GM23338 (cell line): Measurements from ENCODE around the gene SLCO4A1. TPM values are rescaled to one million over a fixed set of nuclear protein-coding genes. Genes with fewer than 3 reads are reported as not detected.

ENCODE experiments used
- ATAC-seq: fragments of 200-7000 bp; cut with Tn5 transposase; 3 replicates; pipeline ENCODE4 v1.9.1; 2020
- DNase-seq: peaks from one replicate; pipeline ENCODE4 v3.0.0-alpha.2; 2015; ENCODE audit warnings: low spot score
- H2AFZ ChIP-seq: fragments of 200-600 bp; sonication (generic); 2 replicates; pipeline ENCODE4 v1.8.0; 2016; ENCODE audit warnings: antibody characterized with exemption, mild to moderate bottlenecking, moderate library complexity
- H3F3A ChIP-seq: fragments of 200-600 bp; sonication (generic); replicated peaks from 2 replicates; pipeline ENCODE4 v1.8.0; 2017; ENCODE audit warnings: antibody characterized with exemption, mixed run types, low read depth
- H3K27ac ChIP-seq: fragments of 200-600 bp; sonication (generic); 2 replicates; pipeline ENCODE4 v1.6.1; 2016; ENCODE audit warnings: low read depth
- H3K27me3 ChIP-seq: fragments of 200-600 bp; sonication (generic); 2 replicates; pipeline ENCODE4 v1.8.0; 2016; ENCODE audit warnings: mild to moderate bottlenecking, mixed run types, moderate library complexity; ENCODE audit not compliant: insufficient read depth
- H3K36me3 ChIP-seq: fragments of 200-600 bp; sonication (generic); 2 replicates; pipeline ENCODE4 v1.8.0; 2016; ENCODE audit warnings: mild to moderate bottlenecking; ENCODE audit not compliant: insufficient read depth
- H3K4me1 ChIP-seq: fragments of 200-600 bp; sonication (generic); 2 replicates; pipeline ENCODE4 v1.8.0; 2016; ENCODE audit warnings: mild to moderate bottlenecking, moderate library complexity; ENCODE audit not compliant: insufficient read depth
- H3K4me2 ChIP-seq: fragments of 200-600 bp; sonication (generic); 2 replicates; pipeline ENCODE4 v1.7.1; 2017; ENCODE audit warnings: mixed run types
- H3K4me3 ChIP-seq: fragments of 200-600 bp; sonication (generic); 2 replicates; pipeline ENCODE4 v1.6.1; 2016; ENCODE audit warnings: mixed run types
- H3K79me2 ChIP-seq: fragments of 200-600 bp; sonication (generic); replicated peaks from 2 replicates; pipeline ENCODE4 v1.8.0; 2017; ENCODE audit warnings: mild to moderate bottlenecking; ENCODE audit not compliant: insufficient read depth
- H3K9me2 ChIP-seq: fragments of 200-600 bp; sonication (generic); 2 replicates; pipeline ENCODE4 v1.8.0; 2017; ENCODE audit not compliant: insufficient read depth
- H4K20me1 ChIP-seq: fragments of 200-600 bp; sonication (generic); replicated peaks from 2 replicates; pipeline ENCODE4 v1.8.0; 2017; ENCODE audit warnings: mild to moderate bottlenecking; ENCODE audit not compliant: insufficient read depth
- H3K27ac Mint-ChIP-seq: 2 replicates; pipeline ENCODE4 v1.8.0; 2020; ENCODE audit warnings: inconsistent platforms, mild to moderate bottlenecking, moderate library complexity, mixed read lengths
- H3K27me3 Mint-ChIP-seq: 3 replicates; pipeline ENCODE4 v1.8.0; 2022; ENCODE audit warnings: low read depth, mild to moderate bottlenecking, moderate library complexity, mixed read lengths, inconsistent platforms; ENCODE audit not compliant: insufficient read depth, poor library complexity
- H3K36me3 Mint-ChIP-seq: 3 replicates; pipeline ENCODE4 v1.8.0; 2021; ENCODE audit warnings: low read depth, mild to moderate bottlenecking, inconsistent platforms, moderate library complexity, mixed read lengths
- H3K4me1 Mint-ChIP-seq: 3 replicates; pipeline ENCODE4 v1.8.0; 2020; ENCODE audit warnings: mild to moderate bottlenecking, inconsistent platforms, mixed read lengths
- H3K4me3 Mint-ChIP-seq: 3 replicates; pipeline ENCODE4 v1.8.0; 2021; ENCODE audit warnings: moderate library complexity, mild to moderate bottlenecking, inconsistent platforms, mixed read lengths
- H3K9me3 Mint-ChIP-seq: 3 replicates; pipeline ENCODE4 v1.8.0; 2020; ENCODE audit warnings: moderate library complexity, mild to moderate bottlenecking, inconsistent platforms, mixed read lengths
- CREB1 ChIP-seq: fragments of 250-450 bp; sonication (Bioruptor Pico); IDR thresholded peaks from 2 replicates; pipeline ENCODE4 v1.5.0; 2020; ENCODE audit warnings: low read depth, mild to moderate bottlenecking, moderate library complexity
- EZH2phosphoT487 ChIP-seq: fragments of 200-600 bp; sonication (generic); IDR thresholded peaks from one replicate; pipeline ENCODE4 v1.8.1; 2018; ENCODE audit warnings: antibody characterized with exemption; ENCODE audit not compliant: unreplicated experiment
- JUNB ChIP-seq: IDR thresholded peaks from one replicate; pipeline ENCODE4 v1.6.1; 2016; ENCODE audit warnings: antibody characterized with exemption; ENCODE audit not compliant: unreplicated experiment
- REST ChIP-seq: IDR thresholded peaks from one replicate; pipeline ENCODE4 v1.6.1; 2018; ENCODE audit warnings: antibody characterized with exemption; ENCODE audit not compliant: unreplicated experiment
- ZNF331 ChIP-seq: fragments of 250-450 bp; sonication (Bioruptor Pico); IDR thresholded peaks from 2 replicates; pipeline ENCODE4 v1.5.0; 2020; ENCODE audit warnings: low read depth, mild to moderate bottlenecking, moderate library complexity
- polyA plus RNA-seq: library from polyadenylated mRNA; unstranded; fragments of >200 nt; fragmentation: Nextera tagmentation; extraction: Ambion mirVana; gene quantifications from 2 replicates; pipeline ENCODE4 v1.2.1, GENCODE V29; 2016
- total RNA-seq: library from RNA; depleted of rRNA; stranded (reverse); fragments of >200 nt; shearing (Covaris generic); gene quantifications from 2 replicates; pipeline ENCODE4 v1.2.3, GENCODE V29; 2014
- TF ChIP-seq, protein P1 (sequence below): fragments of 250-450 bp; sonication (Bioruptor Pico); IDR thresholded peaks from 2 replicates; pipeline ENCODE4 v1.5.0; 2020; ENCODE audit warnings: mild to moderate bottlenecking, moderate library complexity
- TF ChIP-seq, protein P2 (sequence below): IDR thresholded peaks from 2 replicates; pipeline ENCODE4 v1.6.1; 2016; ENCODE audit warnings: antibody characterized with exemption

Gene SLCO4A1
- total and polyA plus RNA-seq, 2 experiments from 2014 or later: 28.5 to 41.6 TPM

- no peak for TF ChIP-seq REST
- TF ChIP-seq, protein P1, sequence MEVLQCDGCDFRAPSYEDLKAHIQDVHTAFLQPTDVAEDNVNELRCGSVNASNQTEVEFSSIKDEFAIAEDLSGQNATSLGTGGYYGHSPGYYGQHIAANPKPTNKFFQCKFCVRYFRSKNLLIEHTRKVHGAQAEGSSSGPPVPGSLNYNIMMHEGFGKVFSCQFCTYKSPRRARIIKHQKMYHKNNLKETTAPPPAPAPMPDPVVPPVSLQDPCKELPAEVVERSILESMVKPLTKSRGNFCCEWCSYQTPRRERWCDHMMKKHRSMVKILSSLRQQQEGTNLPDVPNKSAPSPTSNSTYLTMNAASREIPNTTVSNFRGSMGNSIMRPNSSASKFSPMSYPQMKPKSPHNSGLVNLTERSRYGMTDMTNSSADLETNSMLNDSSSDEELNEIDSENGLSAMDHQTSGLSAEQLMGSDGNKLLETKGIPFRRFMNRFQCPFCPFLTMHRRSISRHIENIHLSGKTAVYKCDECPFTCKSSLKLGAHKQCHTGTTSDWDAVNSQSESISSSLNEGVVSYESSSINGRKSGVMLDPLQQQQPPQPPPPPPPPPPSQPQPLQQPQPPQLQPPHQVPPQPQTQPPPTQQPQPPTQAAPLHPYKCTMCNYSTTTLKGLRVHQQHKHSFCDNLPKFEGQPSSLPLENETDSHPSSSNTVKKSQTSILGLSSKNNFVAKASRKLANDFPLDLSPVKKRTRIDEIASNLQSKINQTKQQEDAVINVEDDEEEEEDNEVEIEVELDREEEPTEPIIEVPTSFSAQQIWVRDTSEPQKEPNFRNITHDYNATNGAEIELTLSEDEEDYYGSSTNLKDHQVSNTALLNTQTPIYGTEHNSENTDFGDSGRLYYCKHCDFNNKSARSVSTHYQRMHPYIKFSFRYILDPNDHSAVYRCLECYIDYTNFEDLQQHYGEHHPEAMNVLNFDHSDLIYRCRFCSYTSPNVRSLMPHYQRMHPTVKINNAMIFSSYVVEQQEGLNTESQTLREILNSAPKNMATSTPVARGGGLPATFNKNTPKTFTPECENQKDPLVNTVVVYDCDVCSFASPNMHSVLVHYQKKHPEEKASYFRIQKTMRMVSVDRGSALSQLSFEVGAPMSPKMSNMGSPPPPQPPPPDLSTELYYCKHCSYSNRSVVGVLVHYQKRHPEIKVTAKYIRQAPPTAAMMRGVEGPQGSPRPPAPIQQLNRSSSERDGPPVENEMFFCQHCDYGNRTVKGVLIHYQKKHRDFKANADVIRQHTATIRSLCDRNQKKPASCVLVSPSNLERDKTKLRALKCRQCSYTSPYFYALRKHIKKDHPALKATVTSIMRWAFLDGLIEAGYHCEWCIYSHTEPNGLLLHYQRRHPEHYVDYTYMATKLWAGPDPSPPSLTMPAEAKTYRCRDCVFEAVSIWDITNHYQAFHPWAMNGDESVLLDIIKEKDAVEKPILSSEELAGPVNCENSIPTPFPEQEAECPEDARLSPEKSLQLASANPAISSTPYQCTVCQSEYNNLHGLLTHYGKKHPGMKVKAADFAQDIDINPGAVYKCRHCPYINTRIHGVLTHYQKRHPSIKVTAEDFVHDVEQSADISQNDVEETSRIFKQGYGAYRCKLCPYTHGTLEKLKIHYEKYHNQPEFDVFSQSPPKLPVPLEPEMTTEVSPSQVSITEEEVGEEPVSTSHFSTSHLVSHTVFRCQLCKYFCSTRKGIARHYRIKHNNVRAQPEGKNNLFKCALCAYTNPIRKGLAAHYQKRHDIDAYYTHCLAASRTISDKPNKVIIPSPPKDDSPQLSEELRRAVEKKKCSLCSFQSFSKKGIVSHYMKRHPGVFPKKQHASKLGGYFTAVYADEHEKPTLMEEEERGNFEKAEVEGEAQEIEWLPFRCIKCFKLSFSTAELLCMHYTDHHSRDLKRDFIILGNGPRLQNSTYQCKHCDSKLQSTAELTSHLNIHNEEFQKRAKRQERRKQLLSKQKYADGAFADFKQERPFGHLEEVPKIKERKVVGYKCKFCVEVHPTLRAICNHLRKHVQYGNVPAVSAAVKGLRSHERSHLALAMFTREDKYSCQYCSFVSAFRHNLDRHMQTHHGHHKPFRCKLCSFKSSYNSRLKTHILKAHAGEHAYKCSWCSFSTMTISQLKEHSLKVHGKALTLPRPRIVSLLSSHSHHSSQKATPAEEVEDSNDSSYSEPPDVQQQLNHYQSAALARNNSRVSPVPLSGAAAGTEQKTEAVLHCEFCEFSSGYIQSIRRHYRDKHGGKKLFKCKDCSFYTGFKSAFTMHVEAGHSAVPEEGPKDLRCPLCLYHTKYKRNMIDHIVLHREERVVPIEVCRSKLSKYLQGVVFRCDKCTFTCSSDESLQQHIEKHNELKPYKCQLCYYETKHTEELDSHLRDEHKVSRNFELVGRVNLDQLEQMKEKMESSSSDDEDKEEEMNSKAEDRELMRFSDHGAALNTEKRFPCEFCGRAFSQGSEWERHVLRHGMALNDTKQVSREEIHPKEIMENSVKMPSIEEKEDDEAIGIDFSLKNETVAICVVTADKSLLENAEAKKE (CRISPR knock-in tag): no peak
Measured at GRCh38 chr20:62692176-62692575, 49.9 kb downstream of the SLCO4A1 start (continued).

DNA sequence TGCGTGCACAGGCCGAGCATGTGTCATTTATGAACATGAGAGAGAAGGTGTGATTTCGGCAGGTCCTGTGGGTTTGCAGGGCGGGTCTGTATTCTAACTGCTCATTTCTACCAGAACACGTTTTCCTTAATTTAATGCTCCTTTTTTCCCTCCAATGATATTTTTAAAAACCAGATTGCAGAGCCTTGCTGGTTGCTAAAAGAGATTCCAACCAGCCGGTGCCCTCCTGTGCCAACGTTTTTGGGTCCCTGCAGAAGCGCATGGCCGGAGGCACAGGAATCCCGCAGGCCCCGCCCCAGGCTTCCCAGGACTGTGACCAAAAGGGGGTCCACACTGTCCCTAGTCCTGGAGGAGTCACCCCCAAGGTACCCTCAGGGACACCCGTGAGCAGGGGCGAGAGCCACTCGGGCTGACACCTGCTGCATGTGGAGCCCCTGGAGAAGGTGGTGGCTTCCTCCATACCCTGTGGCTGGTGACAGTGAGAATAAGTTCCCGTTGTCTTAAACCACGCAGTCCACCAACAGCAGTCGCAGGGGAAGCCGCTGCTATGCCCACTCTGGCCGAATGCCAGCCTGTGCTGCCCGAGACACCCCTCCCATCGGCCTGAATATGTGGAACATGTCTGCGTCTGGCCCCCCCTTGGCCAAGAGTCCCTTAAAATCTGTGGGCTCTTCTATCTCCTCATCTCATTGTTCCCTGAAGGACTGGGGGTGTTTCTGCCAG, 50.7 kb downstream of the SLCO4A1 start:
- H3F3A ChIP-seq: no peaks in the 10 kb centered on the region
- H3K27ac ChIP-seq: no peak overlapping the region
- H3K27me3 ChIP-seq: no peaks in the 10 kb centered on the region
- H3K4me3 ChIP-seq: no peak overlapping the region
- Mint-ChIP-seq H3K27me3 (peaks cover 13% of the 10 kb centered on the region), H3K9me3 (no peaks in the 10 kb centered on the region), H3K27ac (no peak overlapping the region), H3K4me1 (peaks cover 3% of the 10 kb centered on the region; the same call in 1 of the 3 replicates), H3K36me3 (no peaks in the 10 kb centered on the region), H3K4me3 (no peak overlapping the region)
- H3K79me2 ChIP-seq: no peaks in the 10 kb centered on the region
- H2AFZ ChIP-seq: no peak overlapping the region
- H3K9me2 ChIP-seq: no peaks in the 10 kb centered on the region
- no peaks in the 10 kb centered on the region for H3K4me1 ChIP-seq
- no peak overlapping the region for H3K4me2 ChIP-seq
- H4K20me1 ChIP-seq: no peaks in the 10 kb centered on the region
- ATAC-seq (no peak), DNase-seq (no peak)
- H3K36me3 ChIP-seq: no peaks in the 10 kb centered on the region
- no peak for TF ChIP-seq ZNF331 (CRISPR knock-in tag)
- TF ChIP-seq, protein P2, sequence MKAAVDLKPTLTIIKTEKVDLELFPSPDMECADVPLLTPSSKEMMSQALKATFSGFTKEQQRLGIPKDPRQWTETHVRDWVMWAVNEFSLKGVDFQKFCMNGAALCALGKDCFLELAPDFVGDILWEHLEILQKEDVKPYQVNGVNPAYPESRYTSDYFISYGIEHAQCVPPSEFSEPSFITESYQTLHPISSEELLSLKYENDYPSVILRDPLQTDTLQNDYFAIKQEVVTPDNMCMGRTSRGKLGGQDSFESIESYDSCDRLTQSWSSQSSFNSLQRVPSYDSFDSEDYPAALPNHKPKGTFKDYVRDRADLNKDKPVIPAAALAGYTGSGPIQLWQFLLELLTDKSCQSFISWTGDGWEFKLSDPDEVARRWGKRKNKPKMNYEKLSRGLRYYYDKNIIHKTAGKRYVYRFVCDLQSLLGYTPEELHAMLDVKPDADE: no peak
- TF ChIP-seq JUNB: no peak
- TF ChIP-seq EZH2phosphoT487: no peak
- TF ChIP-seq CREB1 (CRISPR knock-in tag): no peak
